Esophagus muscularis mucosa (tissue), 3 donors: Measurements from ENCODE around the gene GAMT.

ENCODE experiments used
- CTCF ChIP-seq, 3 experiments: fragments of 200-600 bp in 2 of 3; fragments of 450-650 bp in 1 of 3; sonication (generic) in 2 of 3; IDR thresholded peaks; one replicate each; pipeline ENCODE4 v1.5.1; 2017 to 2019; ENCODE audit warnings: antibody characterized with exemption in 3 of 3, mild to moderate bottlenecking in 2 of 3, moderate library complexity in 1 of 3
- POLR2A ChIP-seq: fragments of 450-650 bp; IDR thresholded peaks from one replicate; pipeline ENCODE4 v1.6.1; 2017; ENCODE audit warnings: antibody characterized with exemption, moderate library complexity, mild to moderate bottlenecking, low read depth

GRCh38 chr19:1434577-1435060 is 33.3 kb upstream of the GAMT start:
- TF ChIP-seq CTCF (IDR thresholded peaks at IDR 0.05), result no peak
- no peak for TF ChIP-seq POLR2A
